Measurements from ENCODE around the gene LYSMD3. TPM values are rescaled to one million over a fixed set of nuclear protein-coding genes. Genes with fewer than 3 reads are reported as not detected.

LYSMD3 gene
- total RNA-seq, 2 donors from 2014 or later, result 20.4 to 32.0 TPM

- Histone ChIP-seq H3K4me3 (no peak overlapping the region), H3K27ac (no peak overlapping the region), H3K9me3 (no peaks in the 10 kb centered on the region), H3K27me3 (no peaks in the 10 kb centered on the region), H3K36me3 (no peaks in the 10 kb centered on the region), H3K9ac (ENCODE audit: low read depth in 2 of 2, low read length in 2 of 2) (no peak overlapping the region), H3K4me1 (no peaks in the 10 kb centered on the region)
- no peak for TF ChIP-seq CTCF (IDR thresholded peaks at IDR 0.05)
- no peak for DNase-seq
- intact Hi-C loops (cut with DNase I), result no loop called here
Observed at GRCh38 chr5:90480699-90481098, 48.7 kb downstream of the LYSMD3 start.

- intact Hi-C loops (cut with DNase I), result loop anchor here (5.0 kb wide), 1 partner anchor 67 kb away; no protein-coding TSS in a partner anchor
Observed at GRCh38 chr5:90479611-90480385, 49.6 kb downstream of the LYSMD3 start.

GRCh38 chr5:90477621-90478215 lies 51.7 kb downstream of the LYSMD3 start:
- no peaks in the 10 kb centered on the region for H3K9me3 ChIP-seq
- H3K36me3 ChIP-seq, result no peaks in the 10 kb centered on the region
- no peak overlapping the region for H3K9ac ChIP-seq (ENCODE audit: low read depth in 2 of 2, low read length in 2 of 2)
- H3K27ac ChIP-seq, result no peak overlapping the region
- TF ChIP-seq CTCF (IDR thresholded peaks at IDR 0.05), result no peak
- no peaks in the 10 kb centered on the region for H3K27me3 ChIP-seq
- H3K4me1 ChIP-seq, result no peaks in the 10 kb centered on the region
- DNase-seq, result no peak
- no peak overlapping the region for H3K4me3 ChIP-seq
- intact Hi-C loops (cut with DNase I), result loop anchor here (5.0 kb wide), 1 partner anchor 65 kb away; no protein-coding TSS in a partner anchor

More at GRCh38 chr5:90479611-90480385, 49.6 kb downstream of the LYSMD3 start:
- Histone ChIP-seq H3K4me3 (no peak overlapping the region), H3K4me1 (no peaks in the 10 kb centered on the region), H3K36me3 (no peaks in the 10 kb centered on the region), H3K27me3 (no peaks in the 10 kb centered on the region), H3K9me3 (no peaks in the 10 kb centered on the region), H3K27ac (no peak overlapping the region), H3K9ac (ENCODE audit: low read depth in 2 of 2, low read length in 2 of 2) (no peak overlapping the region)
- TF ChIP-seq CTCF (IDR thresholded peaks at IDR 0.05), result no peak
- no peak for DNase-seq

GRCh38 chr5:90477073-90477472 lies 52.3 kb downstream of the LYSMD3 start:
- Histone ChIP-seq H3K4me1 (no peaks in the 10 kb centered on the region), H3K27me3 (no peaks in the 10 kb centered on the region), H3K9me3 (no peaks in the 10 kb centered on the region), H3K36me3 (no peaks in the 10 kb centered on the region), H3K27ac (no peak overlapping the region), H3K9ac (ENCODE audit: low read depth in 2 of 2, low read length in 2 of 2) (no peak overlapping the region), H3K4me3 (no peak overlapping the region)
- intact Hi-C loops (cut with DNase I), result loop anchor here (5.0 kb wide), 1 partner anchor 65 kb away; no protein-coding TSS in a partner anchor
- DNase-seq, result no peak
- no peak for TF ChIP-seq CTCF (IDR thresholded peaks at IDR 0.05)

- Histone ChIP-seq H3K36me3 (no peaks in the 10 kb centered on the region), H3K27ac (no peak overlapping the region), H3K4me3 (no peak overlapping the region), H3K9me3 (no peaks in the 10 kb centered on the region), H3K4me1 (no peaks in the 10 kb centered on the region), H3K27me3 (no peaks in the 10 kb centered on the region), H3K9ac (ENCODE audit: low read depth in 2 of 2, low read length in 2 of 2) (no peak overlapping the region)
- intact Hi-C loops (cut with DNase I), result loop anchor here (5.0 kb wide), 1 partner anchor 64 kb away; no protein-coding TSS in a partner anchor
- TF ChIP-seq CTCF (IDR thresholded peaks at IDR 0.05), result no peak
- DNase-seq, result no peak
Observed at GRCh38 chr5:90476391-90476790, 53.0 kb downstream of the LYSMD3 start.

All from colonic mucosa (tissue), 4 donors.